Stimulated activated CD8-positive, alpha-beta memory T cell treated with anti-CD3 and anti-CD28 coated beads, Interleukin-7, amount 100 ng/mL, for 48 hours (primary cell): ENCODE data around the gene APBA2.
A peak's percentile ranks its signal among the peaks of the same experiment; 100 is the strongest.

Experiments used
- DNase-seq, 2 donors: peaks; one replicate each; pipeline ENCODE4 v3.0.0-alpha.2; 2020; ENCODE audit warnings: low read depth in 1 of 2; ENCODE audit errors: extremely low read depth in 1 of 2

Gene APBA2

DNA sequence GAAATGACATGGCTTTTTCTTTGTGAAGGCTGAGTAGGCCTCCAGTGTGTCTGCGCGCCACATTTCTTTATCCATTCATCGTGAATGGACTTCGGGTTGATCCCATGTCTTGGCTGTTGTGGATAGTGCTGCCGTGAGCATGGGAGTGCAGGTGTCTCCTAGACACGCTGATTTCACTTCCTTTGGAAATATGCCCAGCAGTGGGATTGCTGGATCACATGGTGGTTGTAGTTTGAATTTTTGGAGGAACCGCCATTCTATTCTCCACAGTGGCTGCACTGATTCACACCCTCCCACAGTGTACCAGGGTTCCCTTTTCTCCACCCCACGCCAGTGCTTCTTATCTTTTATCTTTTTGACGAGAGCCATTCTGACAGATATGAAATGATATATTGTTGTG lies 212.2 kb downstream of the APBA2 start:
- DNase-seq = no peak

DNA sequence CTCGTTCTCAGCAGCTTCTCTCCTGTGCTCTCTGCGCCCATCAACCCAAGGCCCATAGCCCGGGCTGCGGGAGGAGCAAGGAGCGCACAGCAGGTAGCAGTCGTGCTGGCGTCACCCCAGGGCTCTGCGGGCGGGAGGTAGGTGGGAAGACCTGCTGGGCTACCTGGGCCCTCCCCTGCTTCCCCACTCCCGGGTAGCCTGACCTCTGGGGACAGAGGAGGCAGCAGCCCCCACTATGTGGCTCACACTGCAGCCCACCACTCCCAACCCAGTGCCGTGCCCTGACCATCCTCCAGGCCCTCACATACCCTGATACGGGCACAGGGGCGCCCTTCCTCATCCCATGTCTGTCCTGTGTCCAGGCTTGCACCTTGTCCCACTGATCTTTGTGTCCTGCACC lies 212.9 kb downstream of the APBA2 start:
- no peak for DNase-seq

DNA sequence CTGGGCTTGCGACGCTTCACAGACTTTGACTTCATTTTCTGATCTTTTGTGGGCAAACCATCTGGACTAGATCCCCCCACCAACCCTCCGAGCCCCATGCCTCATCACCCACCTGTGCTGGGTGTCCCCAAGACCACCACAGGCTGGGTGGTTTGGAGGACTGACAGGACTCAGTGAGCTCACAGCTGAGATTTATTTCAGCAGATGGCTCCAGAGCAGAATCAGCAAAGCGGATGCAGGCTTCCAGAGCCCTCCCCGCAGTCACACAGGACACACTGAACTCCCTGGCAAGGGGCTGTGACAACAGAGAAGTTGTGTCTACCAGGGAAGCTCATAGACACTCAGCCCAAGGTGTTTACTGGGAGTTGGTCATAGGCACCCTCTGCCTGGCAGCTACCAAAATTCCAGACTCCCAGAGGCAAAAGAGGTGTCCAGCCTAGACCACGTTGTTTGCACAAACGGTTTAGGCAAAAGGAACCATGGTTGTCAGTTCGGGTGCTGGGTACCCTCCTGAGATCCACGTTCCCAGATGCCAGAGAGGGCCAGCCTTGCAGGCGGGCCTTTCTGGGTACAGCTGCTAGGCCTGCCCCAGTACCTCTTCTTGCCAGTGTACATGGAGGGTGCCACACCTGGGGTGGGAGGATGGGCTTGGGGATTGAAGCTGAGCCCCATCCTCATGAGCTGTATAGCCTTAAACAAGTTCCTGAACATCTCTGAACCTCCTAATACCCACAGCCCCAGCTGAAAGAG lies 213.5 kb downstream of the APBA2 start:
- DNase-seq = no peak

DNA sequence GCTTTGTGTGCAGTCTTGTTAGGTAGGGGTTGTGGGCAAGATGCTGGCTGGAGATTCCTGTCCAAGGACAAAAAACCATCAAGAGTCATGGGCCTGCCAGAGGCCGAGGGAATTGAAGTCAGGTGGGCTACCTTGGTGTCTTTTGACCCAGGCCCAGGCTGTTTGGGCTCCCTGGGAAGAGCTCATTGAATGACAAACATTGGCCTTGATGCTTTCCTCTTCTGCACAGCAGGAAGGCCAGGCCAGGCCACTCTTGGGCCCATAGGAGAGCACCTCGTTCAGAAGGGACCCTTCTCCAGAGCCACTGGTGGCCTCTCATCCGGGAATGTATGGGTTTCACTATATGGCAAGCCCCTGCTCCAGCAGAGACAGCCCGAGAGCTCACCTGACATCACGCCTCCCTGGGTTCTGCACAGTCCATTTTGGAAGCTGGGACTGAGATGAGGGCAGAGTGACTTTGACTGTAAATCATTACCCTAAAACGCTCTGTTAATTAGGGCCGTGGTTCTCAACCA lies 214.8 kb downstream of the APBA2 start:
- DNase-seq = no peak

DNA sequence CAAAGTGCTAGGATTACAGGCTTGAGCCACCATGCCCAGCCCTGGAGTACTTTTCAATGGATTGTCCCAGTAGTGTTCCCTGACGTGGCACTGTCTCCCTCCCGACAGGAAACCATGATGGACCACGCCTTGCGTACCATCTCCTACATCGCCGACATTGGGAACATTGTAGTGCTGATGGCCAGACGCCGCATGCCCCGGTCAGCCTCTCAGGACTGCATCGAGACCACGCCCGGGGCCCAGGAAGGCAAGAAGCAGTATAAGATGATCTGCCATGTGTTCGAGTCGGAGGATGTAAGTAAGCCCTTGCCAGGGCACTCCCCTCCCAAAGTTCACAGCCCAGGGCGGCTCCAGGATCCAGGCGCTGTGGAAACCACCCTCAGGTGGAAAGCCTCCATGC lies 215.7 kb downstream of the APBA2 start:
- no peak for DNase-seq

DNA sequence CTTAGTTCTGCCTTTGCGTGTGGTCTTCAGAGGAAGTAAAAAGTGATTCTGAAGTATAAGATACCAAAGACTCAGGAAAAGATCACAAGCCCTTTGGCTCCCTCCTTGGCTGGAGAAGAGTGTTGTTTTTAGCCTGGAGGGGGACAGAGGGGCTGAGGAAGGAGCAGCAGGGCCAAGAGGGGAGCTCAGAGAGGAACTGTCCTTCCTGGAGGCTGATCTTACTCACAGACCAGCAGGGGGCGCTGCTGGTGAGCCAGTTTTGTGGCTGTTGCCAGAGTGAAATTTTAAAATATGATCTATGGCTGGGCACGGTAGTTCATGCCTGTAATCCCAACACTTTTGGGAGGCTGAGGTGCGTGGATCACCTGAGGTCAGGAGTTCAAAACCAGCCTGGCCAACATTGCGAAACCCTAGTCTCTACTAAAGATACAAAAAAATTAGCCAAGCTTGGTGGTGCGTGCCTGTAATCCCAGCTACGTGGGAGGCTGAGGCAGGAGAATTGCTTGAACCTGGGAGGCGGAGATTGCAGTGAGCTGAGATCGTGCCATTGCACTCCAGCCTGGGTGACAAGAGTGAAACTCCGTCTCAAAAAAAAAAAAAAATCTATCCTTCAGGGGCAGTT lies 216.5 kb downstream of the APBA2 start:
- peak; percentile 25 for DNase-seq

DNA sequence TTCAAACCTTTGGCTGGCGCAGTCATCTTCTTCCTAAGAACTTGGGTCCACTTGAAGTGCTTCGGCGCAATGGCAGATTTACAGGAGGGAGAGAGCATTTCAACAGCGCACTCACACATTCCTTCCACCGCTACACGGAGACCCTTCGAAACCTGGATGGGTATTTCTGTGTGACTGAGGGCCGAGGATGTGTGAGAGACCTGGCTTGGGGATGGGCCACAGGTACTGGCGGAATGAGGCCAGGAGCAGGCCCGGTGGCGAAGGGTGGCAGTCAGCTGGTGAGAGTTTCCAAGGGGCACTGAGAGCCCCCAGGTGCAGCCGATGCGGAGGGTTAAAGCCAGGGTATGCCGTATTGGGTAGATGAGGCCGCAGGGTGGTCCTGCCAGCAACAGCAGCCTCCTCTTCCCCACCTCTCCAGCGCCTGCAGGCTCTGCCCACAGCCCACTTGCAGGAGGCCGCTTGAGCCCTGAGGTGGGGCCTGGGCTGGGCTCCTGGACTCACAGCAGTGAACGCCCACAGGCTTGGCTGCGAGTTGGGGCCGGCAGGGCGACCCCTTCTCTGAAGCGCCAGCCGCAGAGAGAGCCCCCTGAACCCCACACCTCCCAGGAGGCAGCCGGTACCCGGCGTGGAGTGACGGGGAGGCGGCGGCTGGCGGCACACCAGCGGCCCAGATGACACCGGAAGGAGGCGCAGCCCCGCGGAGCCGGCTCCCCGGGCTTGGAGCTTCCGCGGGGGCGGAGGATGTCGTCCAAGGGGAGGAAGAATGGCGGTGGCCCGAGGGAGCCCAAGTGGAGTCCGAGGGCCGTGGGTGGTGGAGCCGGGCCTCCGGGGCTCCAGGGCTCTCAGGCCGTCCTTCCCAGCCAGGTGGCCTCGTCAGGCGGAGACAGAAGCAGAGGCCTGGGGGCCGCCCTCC lies 217.4 kb downstream of the APBA2 start:
- DNase-seq = no peak

DNA sequence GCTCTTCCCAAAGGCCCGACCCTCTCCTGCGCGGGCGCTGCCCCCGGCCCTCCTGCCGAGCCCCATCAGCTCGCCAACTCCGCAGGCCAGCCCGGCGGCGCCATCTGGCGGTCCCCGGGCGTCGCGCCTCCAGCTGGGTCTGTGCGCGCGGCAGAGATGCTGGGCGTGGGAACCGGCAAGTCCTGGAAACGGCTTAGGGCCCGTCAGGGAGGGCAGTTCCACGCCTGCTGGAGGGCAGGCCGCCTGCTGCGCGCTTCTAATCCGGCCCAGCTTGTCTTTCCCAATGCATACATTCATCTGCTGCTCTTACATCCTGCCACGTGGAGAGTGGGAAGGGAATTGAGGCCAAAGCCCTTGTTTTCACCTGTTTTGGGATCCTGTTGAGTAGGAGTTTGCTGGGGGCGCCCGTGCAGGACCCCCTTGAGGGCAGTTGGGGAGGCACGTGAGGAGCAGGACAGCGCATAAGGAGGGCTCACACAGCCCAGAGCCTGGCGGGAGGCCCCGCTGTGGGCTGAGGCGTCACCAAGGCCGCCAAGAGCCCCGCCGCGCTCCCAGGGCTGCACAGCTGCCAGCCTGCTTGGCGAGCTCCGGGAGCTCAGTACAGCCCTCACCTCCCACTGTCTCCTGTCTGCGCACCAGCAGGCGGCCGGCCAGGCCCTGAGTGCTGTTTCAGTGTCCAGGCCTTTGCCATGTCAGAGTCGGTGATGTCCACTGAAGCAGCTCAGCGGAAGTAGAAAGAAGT lies 218.2 kb downstream of the APBA2 start:
- peak; percentile 32 to 34 for DNase-seq

DNA sequence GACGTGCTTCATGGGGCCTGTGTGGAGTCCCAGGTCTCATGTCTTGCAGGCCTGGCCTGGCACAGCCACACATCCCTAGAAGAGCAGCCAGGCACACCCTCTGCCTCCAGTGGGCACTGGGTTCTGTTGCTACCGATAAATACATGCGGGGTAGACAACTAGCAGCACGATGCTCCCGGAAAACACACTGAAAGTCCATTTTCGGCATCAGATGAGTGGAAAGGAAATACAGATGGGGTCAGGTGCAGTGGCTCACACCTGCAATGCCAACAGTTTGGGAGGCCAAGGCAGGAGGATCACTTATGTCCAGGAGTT lies 218.7 kb downstream of the APBA2 start:
- DNase-seq = no peak

DNA sequence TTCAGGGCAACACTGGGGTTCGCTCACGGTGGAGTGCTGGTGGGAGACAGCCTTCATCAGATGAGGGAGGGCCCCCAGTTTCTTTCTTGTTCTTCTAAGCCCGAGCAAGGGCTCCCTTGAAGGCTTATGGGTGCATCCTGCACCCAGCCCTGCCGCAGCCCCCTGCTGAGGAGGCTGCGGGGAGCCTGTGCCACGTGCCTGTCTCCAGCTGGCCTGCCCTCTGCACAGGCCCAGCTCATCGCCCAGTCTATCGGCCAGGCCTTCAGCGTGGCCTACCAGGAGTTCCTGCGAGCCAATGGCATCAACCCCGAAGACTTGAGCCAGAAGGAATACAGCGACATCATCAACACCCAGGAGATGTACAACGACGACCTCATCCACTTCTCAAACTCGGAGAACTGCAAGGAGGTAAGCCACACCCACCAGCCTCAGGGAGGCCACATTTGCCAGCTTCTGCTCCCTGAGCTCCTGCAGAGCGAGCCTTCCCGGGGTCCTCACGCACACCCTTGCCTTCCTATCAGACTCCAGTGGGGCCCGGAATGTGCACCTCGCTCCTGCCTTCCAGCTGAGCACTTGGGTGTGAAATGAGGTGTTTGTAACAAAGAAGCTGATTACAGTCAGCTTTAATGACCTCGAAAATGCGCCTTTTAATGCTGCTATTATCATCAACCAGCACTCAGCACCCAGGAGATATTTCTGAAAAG lies 219.5 kb downstream of the APBA2 start:
- no peak for DNase-seq

DNA sequence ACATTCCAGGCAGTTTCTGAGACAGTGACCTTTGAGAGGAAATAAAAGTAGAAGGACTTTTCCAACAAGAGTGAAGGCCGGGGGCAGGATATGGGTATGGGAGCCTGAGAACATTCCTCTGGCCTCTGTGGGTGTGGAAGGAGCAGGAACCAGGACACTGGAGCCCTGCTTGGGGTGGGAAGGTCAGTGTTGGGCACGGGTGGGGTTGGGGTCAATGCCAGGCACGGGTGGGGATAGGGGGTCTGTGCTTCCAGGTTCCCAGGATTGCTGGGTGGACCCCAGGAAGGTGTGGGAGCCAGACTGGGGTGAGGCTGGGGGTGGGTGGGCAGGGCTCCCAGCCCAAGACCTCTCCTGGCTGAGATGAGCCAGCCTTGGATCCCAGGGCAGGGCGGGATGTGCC lies 220.3 kb downstream of the APBA2 start:
- DNase-seq = no peak

DNA sequence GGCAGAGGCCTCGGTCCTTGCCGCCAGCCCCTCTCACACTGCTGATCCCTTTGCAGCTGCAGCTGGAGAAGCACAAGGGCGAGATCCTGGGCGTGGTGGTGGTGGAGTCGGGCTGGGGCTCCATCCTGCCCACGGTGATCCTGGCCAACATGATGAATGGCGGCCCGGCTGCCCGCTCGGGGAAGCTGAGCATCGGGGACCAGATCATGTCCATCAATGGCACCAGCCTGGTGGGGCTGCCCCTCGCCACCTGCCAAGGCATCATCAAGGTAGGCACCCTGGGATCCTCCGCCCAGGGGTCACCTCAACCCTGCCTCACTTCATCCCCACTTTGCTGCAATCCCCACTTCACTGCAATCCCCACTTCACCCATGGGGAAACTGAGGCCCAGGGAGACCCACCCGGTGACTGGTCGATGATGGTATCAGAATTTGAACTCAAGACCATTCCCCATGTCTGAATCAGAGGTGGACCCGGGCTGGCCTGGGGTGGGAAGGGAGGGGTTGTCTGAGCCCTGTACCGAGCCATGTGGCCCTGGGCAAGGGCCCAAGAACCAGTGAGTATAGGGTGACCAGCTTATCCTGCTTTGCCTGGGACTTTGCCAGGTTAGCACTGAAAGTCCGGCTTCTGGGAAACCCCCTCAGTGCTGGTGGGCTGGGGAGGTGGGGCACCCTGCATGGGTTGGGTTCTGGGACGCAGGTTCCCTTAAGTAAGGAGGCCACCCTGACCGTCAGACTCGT lies 220.9 kb downstream of the APBA2 start:
- DNase-seq = no peak

DNA sequence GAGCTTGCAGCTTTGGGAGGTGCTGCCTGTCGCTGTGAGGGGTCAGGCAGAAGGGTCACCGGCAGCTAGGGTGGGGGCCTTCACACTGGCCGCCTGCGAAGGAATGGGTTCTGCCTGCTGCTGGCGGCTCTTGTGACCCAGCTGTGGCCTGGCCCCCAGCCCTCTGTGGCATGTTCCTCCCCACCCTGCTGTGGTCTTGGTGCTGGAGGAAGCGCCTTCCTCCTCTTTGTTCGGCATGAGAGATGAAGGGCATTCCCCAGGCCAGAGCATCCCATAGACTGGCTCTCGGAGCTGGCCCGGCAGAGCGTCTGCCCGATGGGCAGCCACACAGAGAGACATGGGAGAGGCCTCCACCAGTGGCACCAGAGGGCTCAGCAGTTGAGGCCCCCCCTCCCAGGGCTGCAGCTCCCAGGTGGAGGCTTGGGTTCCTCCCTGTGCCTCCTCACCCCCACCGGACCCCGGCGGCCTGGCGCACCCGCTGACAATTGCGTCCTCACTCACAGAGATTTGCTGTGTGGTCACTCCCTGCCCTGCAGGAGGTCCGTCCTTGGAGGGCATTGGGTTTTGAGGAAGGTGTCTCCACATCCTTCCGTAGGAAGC lies 221.6 kb downstream of the APBA2 start:
- no peak for DNase-seq

DNA sequence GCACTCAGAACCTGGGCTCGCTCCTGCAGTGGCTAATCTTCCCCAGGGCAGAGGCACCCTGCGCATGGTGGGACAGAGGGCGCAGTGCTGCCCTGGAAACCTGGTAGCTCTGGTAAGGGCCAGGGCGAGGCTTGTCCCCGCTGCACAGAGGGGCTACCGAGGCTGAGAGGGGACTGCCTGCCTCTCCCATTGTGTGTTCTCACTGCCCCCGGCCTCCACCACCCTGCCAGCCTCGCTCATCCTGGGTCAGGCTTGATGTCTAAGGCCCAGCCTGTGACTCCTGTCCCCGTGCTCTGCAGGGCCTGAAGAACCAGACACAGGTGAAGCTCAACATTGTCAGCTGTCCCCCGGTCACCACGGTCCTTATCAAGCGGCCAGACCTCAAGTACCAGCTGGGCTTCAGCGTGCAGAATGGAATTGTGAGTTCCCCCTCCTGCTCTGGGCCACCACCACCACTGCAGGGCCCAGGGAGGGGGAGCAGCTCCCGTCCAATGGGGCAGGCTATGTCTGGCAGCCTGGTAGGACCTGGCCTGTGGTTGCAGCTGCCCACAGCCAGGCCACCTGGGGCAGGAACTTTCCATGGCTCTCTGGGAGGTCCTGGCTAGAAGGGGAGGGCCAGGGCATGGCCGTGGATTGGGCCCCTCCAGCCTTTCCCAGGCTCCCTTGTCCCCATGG lies 222.3 kb downstream of the APBA2 start:
- no peak for DNase-seq

DNA sequence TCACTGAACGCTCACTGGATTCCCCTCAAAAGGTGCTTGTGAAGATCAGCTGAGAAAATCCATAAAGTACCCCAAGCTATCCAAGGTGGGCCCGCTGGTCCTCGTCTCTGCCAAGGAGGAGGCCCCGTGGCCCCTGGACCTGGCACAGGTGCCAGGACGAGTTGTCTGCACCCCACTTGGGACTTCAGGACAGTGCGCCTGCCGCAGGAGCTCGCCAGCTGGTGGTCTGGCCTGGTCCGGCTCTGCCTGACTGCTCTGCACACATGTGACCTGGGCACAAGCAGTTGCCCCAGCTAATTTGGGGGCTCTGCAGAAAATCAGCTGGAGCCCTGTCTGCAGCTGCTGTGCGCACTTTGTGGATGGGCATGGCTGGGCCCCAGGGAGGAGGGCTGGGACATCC lies 224.0 kb downstream of the APBA2 start:
- no peak for DNase-seq

DNA sequence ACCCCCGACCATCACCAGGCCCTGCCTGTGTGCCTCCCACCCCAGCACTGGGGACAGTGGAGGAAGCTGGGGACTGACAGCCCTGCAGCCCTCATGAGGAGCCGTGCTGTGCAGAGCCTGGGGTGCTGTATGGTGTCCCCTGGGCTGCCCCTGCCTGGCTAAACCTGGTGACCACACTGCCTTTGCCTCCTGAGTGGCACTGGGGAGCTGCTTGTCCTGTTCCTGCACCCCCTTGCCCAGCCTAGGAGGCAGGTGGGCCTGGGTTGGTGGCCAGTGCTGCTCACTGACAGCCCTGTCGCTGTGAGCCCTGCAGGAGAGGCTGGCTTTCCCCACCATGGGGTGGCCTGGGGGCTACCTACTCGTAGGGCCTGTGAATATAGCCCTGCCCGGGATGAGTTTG lies 224.4 kb downstream of the APBA2 start:
- DNase-seq = no peak

DNA sequence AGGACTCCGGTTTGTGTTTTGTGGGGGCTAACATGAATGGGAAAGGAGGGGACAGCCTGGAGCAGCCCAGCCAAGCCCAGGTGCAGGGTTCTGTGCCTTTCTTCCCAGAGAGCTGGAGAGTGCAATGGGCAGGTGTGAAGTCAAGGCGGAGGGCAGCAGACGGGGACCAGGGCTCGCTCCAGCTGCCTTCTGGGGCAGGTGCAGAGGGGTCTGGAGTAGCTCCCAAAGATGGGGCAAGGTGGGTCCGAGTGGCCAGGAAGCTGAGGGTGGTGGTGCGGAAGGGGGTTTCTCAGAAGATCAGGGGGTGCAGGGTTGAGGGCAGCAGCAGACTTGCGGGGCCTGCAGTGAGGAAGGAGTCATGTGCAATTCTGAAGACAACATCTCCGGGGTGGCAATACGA lies 225.0 kb downstream of the APBA2 start:
- no peak for DNase-seq

DNA sequence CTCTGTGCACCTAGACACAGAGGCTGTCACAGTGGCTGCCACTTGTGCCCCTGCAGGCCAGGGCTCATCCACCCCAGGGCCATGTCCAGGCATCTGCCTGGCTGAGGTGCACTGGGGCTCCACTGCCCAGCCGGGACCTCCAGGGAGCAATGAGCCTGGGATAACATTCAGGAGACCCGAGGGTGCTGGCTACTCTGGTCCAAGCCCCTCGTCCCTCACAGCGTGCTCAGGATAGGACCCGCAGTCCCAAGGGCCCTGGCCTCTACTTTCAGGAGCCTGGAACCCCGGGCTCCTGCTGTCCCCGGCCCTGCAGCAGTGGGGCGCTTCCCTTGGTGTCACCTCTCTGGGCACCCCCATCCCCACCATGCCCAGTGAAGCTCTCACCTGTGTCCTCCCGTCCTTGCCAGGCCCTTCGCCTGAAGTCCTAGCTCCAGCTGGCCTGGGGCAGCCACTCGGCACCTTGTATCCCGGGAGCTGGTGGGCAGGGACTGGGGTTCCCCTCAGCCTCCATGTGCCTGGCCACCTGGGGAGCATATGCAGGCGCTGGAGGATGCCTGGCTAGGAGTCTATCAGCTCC lies 226.0 kb downstream of the APBA2 start:
- DNase-seq = no peak
